ENCODE results near the gene CTXN1.

CTXN1 gene

GRCh38 chr19:7953576-7953975 is 27.6 kb upstream of the CTXN1 start:
- no peak overlapping the region for H3K27ac ChIP-seq (ENCODE audit: low read length, poor library complexity, severe bottlenecking)
- peaks cover 5 to 21% of the 10 kb centered on the region in 2 experiments for H3K36me3 ChIP-seq (ENCODE audit: control insufficient read depth in 1 of 2, insufficient read depth in 2 of 2, low read depth in 1 of 2, low read length in 2 of 2)
- H3K9me3 ChIP-seq (ENCODE audit: control insufficient read depth, low read length): no peaks in the 10 kb centered on the region
- no peak overlapping the region for H2BK12ac ChIP-seq (ENCODE audit: low read length in 2 of 2)
- H3K23ac ChIP-seq (ENCODE audit: low read length in 2 of 2): no peak overlapping the region
- no peak overlapping the region for H4K91ac ChIP-seq (ENCODE audit: low read length)
- H2BK120ac ChIP-seq (ENCODE audit: low read depth, low read length): no peak overlapping the region
- H3K18ac ChIP-seq (ENCODE audit: low read depth in 1 of 2, low read length in 2 of 2): no peak overlapping the region
- no peak overlapping the region for H2AFZ ChIP-seq (ENCODE audit: low read depth, low read length)
- H2AK5ac ChIP-seq (ENCODE audit: low read length, severe bottlenecking): no peak overlapping the region
- no peak overlapping the region for H3K4me3 ChIP-seq (ENCODE audit: insufficient read depth in 1 of 2, low read depth in 1 of 2, low read length in 2 of 2)
- no peaks in the 10 kb centered on the region for H3K27me3 ChIP-seq (ENCODE audit: control insufficient read depth in 1 of 2, insufficient read depth in 1 of 2, low read length in 2 of 2)
- H3K4ac ChIP-seq (ENCODE audit: low read depth in 1 of 2, low read length in 2 of 2): no peak overlapping the region
- WGBS: 88% methylated on average over 7 of the region's 7 CpGs
- peaks cover 10% of the 10 kb centered on the region for H3K4me1 ChIP-seq (ENCODE audit: control insufficient read depth, insufficient read depth, low read depth, low read length)
- H3K14ac ChIP-seq (ENCODE audit: low read length in 2 of 2): no peak overlapping the region
- no peak overlapping the region for H3K9ac ChIP-seq (ENCODE audit: low read length)
- no peak overlapping the region for H2BK15ac ChIP-seq (ENCODE audit: low read depth, poor library complexity, severe bottlenecking)
- no peak overlapping the region for H4K8ac ChIP-seq (ENCODE audit: low read length)
- no peak overlapping the region for H2BK5ac ChIP-seq (ENCODE audit: low read depth, low read length, poor library complexity, severe bottlenecking)
- H3K4me2 ChIP-seq (ENCODE audit: low read length, poor library complexity, severe bottlenecking): no peak overlapping the region
- peaks cover 5% of the 10 kb centered on the region for H3K79me1 ChIP-seq (replicated peaks; ENCODE audit: low read length, poor library complexity, severe bottlenecking)
- DNase-seq: no peak

DNA sequence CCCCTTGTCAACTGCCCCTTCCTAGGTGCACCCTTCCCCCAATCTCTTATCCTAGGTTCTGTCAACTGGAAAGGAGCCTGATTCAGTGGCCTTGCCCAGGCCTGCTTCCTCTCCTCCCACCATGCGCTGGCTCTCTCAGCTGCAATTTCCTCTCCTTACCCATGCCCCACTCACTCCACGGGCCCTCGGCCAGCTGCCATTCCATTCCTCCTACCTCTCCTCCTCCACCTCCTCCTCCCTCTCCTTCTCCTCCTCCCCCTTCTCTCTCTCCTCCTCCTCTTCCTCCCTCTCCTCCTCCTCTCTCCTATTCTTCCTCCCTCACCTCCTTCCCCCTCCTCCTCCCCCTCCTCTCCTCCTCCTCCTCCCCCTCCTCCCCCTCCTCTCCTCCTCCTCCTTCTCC is 27.1 kb upstream of the CTXN1 start:
- peaks cover 10% of the 10 kb centered on the region for H3K4me1 ChIP-seq (ENCODE audit: control insufficient read depth, insufficient read depth, low read depth, low read length)
- DNase-seq: no peak
- 38% methylated on average over 3 of the region's 3 CpGs for WGBS
- peak overlapping the region; percentile 32 for H3K4me2 ChIP-seq (ENCODE audit: low read length, poor library complexity, severe bottlenecking)
- H2AFZ ChIP-seq (ENCODE audit: low read depth, low read length): no peak overlapping the region
- H3K36me3 ChIP-seq (ENCODE audit: control insufficient read depth in 1 of 2, insufficient read depth in 2 of 2, low read depth in 1 of 2, low read length in 2 of 2): peaks cover 5 to 17% of the 10 kb centered on the region in 2 experiments
- H2BK12ac ChIP-seq (ENCODE audit: low read length in 2 of 2): peak overlapping the region in 1 of 2 experiments; percentile 39
- H2BK15ac ChIP-seq (ENCODE audit: low read depth, poor library complexity, severe bottlenecking): no peak overlapping the region
- peaks cover 2% of the 10 kb centered on the region for H3K79me1 ChIP-seq (replicated peaks; ENCODE audit: low read length, poor library complexity, severe bottlenecking)
- peak overlapping the region; percentile 19 for H4K8ac ChIP-seq (ENCODE audit: low read length)
- H3K9ac ChIP-seq (ENCODE audit: low read length): no peak overlapping the region
- H4K91ac ChIP-seq (ENCODE audit: low read length): no peak overlapping the region
- H3K4me3 ChIP-seq (ENCODE audit: insufficient read depth in 1 of 2, low read depth in 1 of 2, low read length in 2 of 2): no peak overlapping the region
- no peak overlapping the region for H2BK120ac ChIP-seq (ENCODE audit: low read depth, low read length)
- H3K9me3 ChIP-seq (ENCODE audit: control insufficient read depth, low read length): no peaks in the 10 kb centered on the region
- no peak overlapping the region for H3K27ac ChIP-seq (ENCODE audit: low read length, poor library complexity, severe bottlenecking)
- H2BK5ac ChIP-seq (ENCODE audit: low read depth, low read length, poor library complexity, severe bottlenecking): no peak overlapping the region
- no peaks in the 10 kb centered on the region for H3K27me3 ChIP-seq (ENCODE audit: control insufficient read depth in 1 of 2, insufficient read depth in 1 of 2, low read length in 2 of 2)
- H3K14ac ChIP-seq (ENCODE audit: low read length in 2 of 2): peak overlapping the region in 1 of 2 experiments; percentile 83
- H2AK5ac ChIP-seq (ENCODE audit: low read length, severe bottlenecking): no peak overlapping the region
- H3K18ac ChIP-seq (ENCODE audit: low read depth in 1 of 2, low read length in 2 of 2): peak overlapping the region; percentile 5 to 9
- H3K4ac ChIP-seq (ENCODE audit: low read depth in 1 of 2, low read length in 2 of 2): no peak overlapping the region
- no peak overlapping the region for H3K23ac ChIP-seq (ENCODE audit: low read length in 2 of 2)

GRCh38 chr19:7947939-7948338 is 22.0 kb upstream of the CTXN1 start:
- WGBS: 95% methylated on average over 4 of the region's 4 CpGs
- H3K9ac ChIP-seq (ENCODE audit: low read length): no peak overlapping the region
- H3K27me3 ChIP-seq (ENCODE audit: control insufficient read depth in 1 of 2, insufficient read depth in 1 of 2, low read length in 2 of 2): no peaks in the 10 kb centered on the region
- H3K27ac ChIP-seq (ENCODE audit: low read length, poor library complexity, severe bottlenecking): no peak overlapping the region
- H2BK15ac ChIP-seq (ENCODE audit: low read depth, poor library complexity, severe bottlenecking): no peak overlapping the region
- H4K8ac ChIP-seq (ENCODE audit: low read length): no peak overlapping the region
- no peak overlapping the region for H2AK5ac ChIP-seq (ENCODE audit: low read length, severe bottlenecking)
- no peak overlapping the region for H2BK12ac ChIP-seq (ENCODE audit: low read length in 2 of 2)
- peak; percentile 22 for DNase-seq
- no peak overlapping the region for H2BK120ac ChIP-seq (ENCODE audit: low read depth, low read length)
- no peak overlapping the region for H4K91ac ChIP-seq (ENCODE audit: low read length)
- H2AFZ ChIP-seq (ENCODE audit: low read depth, low read length): no peak overlapping the region
- H3K4me2 ChIP-seq (ENCODE audit: low read length, poor library complexity, severe bottlenecking): no peak overlapping the region
- H3K18ac ChIP-seq (ENCODE audit: low read depth in 1 of 2, low read length in 2 of 2): no peak overlapping the region
- peaks cover 0 to 3% of the 10 kb centered on the region in 2 experiments for H3K36me3 ChIP-seq (ENCODE audit: control insufficient read depth in 1 of 2, insufficient read depth in 2 of 2, low read depth in 1 of 2, low read length in 2 of 2)
- H3K79me1 ChIP-seq (replicated peaks; ENCODE audit: low read length, poor library complexity, severe bottlenecking): peaks cover 7% of the 10 kb centered on the region
- H3K4me1 ChIP-seq (ENCODE audit: control insufficient read depth, insufficient read depth, low read depth, low read length): peaks cover 8% of the 10 kb centered on the region
- H3K4ac ChIP-seq (ENCODE audit: low read depth in 1 of 2, low read length in 2 of 2): no peak overlapping the region
- no peak overlapping the region for H3K14ac ChIP-seq (ENCODE audit: low read length in 2 of 2)
- H2BK5ac ChIP-seq (ENCODE audit: low read depth, low read length, poor library complexity, severe bottlenecking): no peak overlapping the region
- no peak overlapping the region for H3K4me3 ChIP-seq (ENCODE audit: insufficient read depth in 1 of 2, low read depth in 1 of 2, low read length in 2 of 2)
- H3K9me3 ChIP-seq (ENCODE audit: control insufficient read depth, low read length): no peaks in the 10 kb centered on the region
- no peak overlapping the region for H3K23ac ChIP-seq (ENCODE audit: low read length in 2 of 2)

DNA sequence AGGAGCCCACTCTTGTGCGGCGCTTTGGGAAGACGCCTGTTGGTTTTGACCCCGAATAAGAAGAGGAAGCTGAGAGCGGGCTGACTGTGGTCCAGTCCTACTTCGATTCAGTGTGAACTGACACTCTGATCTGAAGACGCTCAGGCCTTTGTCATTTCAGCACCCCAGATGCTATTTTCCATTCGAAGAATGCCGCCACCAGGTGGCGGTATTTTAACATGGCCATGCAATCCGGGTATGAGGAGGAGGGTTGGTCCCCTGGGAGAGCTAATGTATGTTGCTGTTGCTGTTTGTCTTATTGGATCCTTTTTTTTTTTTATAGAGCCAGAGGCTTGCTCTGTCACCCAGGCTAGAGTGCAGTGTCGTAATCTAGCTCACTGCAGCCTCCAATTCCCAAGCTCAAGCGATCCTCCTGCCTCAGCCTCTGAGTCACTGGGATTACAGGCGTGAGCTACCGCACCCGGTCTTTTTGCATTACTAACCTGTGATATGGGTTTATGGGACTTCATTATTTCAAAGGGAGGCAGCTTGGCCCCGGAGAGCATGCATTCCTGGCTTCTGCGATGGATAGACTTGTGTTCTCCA is 18.3 kb upstream of the CTXN1 start:
- Histone ChIP-seq H3K4me1 (ENCODE audit: control insufficient read depth, insufficient read depth, low read depth, low read length) (peaks cover 10% of the 10 kb centered on the region), H2AFZ (ENCODE audit: low read depth, low read length) (no peak overlapping the region), H3K27ac (ENCODE audit: low read length, poor library complexity, severe bottlenecking) (peak overlapping the region; percentile 77), H3K4me3 (ENCODE audit: insufficient read depth in 1 of 2, low read depth in 1 of 2, low read length in 2 of 2) (peak overlapping the region; percentile 61 to 79), H4K91ac (ENCODE audit: low read length) (no peak overlapping the region), H2BK12ac (ENCODE audit: low read length in 2 of 2) (no peak overlapping the region), H2AK5ac (ENCODE audit: low read length, severe bottlenecking) (peak overlapping the region; percentile 60), H3K36me3 (ENCODE audit: control insufficient read depth in 1 of 2, insufficient read depth in 2 of 2, low read depth in 1 of 2, low read length in 2 of 2) (peaks cover 13 to 15% of the 10 kb centered on the region in 2 experiments), H3K4me2 (ENCODE audit: low read length, poor library complexity, severe bottlenecking) (peak overlapping the region; percentile 100), H3K14ac (ENCODE audit: low read length in 2 of 2) (no peak overlapping the region), H3K9ac (ENCODE audit: low read length) (peak overlapping the region; percentile 86), H3K9me3 (ENCODE audit: control insufficient read depth, low read length) (no peaks in the 10 kb centered on the region), H3K23ac (ENCODE audit: low read length in 2 of 2) (no peak overlapping the region), H2BK5ac (ENCODE audit: low read depth, low read length, poor library complexity, severe bottlenecking) (no peak overlapping the region), H2BK120ac (ENCODE audit: low read depth, low read length) (no peak overlapping the region), H2BK15ac (ENCODE audit: low read depth, poor library complexity, severe bottlenecking) (no peak overlapping the region), H3K18ac (ENCODE audit: low read depth in 1 of 2, low read length in 2 of 2) (no peak overlapping the region), H3K27me3 (ENCODE audit: control insufficient read depth in 1 of 2, insufficient read depth in 1 of 2, low read length in 2 of 2) (no peaks in the 10 kb centered on the region), H4K8ac (ENCODE audit: low read length) (peak overlapping the region; percentile 30), H3K79me1 (replicated peaks; ENCODE audit: low read length, poor library complexity, severe bottlenecking) (peaks cover 28% of the 10 kb centered on the region), H3K4ac (ENCODE audit: low read depth in 1 of 2, low read length in 2 of 2) (no peak overlapping the region)
- DNase-seq: peak; percentile 96
- WGBS: 31% methylated on average over 18 of the region's 18 CpGs

Data from mesenchymal stem cell (in vitro differentiated cells and primary cell).